Effector memory CD4-positive, alpha-beta T cell (primary cell): ENCODE results near the gene LRMDA.

Experiments
- DNase-seq, 3 donors: peaks; one replicate each; pipeline ENCODE4 v3.0.0-alpha.2; 2020
- H3K27ac ChIP-seq: 2 replicates; pipeline ENCODE4 v1.7.0; 2013; ENCODE audit warnings: mild to moderate bottlenecking, low read length, moderate library complexity; ENCODE audit not compliant: insufficient read depth, poor library complexity, severe bottlenecking
- H3K27me3 ChIP-seq: replicated peaks from 2 replicates; pipeline ENCODE4 v1.7.0; 2013; ENCODE audit warnings: mild to moderate bottlenecking, low read length; ENCODE audit not compliant: insufficient read depth, control insufficient read depth, poor library complexity, severe bottlenecking
- H3K36me3 ChIP-seq: 2 replicates; pipeline ENCODE4 v1.7.0; 2013; ENCODE audit warnings: mild to moderate bottlenecking, low read length, moderate library complexity; ENCODE audit not compliant: control insufficient read depth, insufficient read depth
- H3K4me1 ChIP-seq: 2 replicates; pipeline ENCODE4 v1.7.0; 2013; ENCODE audit warnings: low read length, mild to moderate bottlenecking; ENCODE audit not compliant: control insufficient read depth, insufficient read depth, poor library complexity, severe bottlenecking
- H3K4me3 ChIP-seq: 2 replicates; pipeline ENCODE4 v1.7.0; 2013; ENCODE audit warnings: low read length, low read depth, mild to moderate bottlenecking; ENCODE audit not compliant: insufficient read depth, poor library complexity, severe bottlenecking
- H3K9me3 ChIP-seq: 2 replicates; pipeline ENCODE4 v1.7.0; 2013; ENCODE audit warnings: mild to moderate bottlenecking, low read length, moderate library complexity; ENCODE audit not compliant: control insufficient read depth
- total RNA-seq, 3 donors: gene quantifications; one replicate each; lab custom pipeline; 2026; lab: John Stamatoyannopoulos, UW

Gene LRMDA
- total RNA-seq = 0 to 0.19 (median 0) reads per million in 3 donors

DNA sequence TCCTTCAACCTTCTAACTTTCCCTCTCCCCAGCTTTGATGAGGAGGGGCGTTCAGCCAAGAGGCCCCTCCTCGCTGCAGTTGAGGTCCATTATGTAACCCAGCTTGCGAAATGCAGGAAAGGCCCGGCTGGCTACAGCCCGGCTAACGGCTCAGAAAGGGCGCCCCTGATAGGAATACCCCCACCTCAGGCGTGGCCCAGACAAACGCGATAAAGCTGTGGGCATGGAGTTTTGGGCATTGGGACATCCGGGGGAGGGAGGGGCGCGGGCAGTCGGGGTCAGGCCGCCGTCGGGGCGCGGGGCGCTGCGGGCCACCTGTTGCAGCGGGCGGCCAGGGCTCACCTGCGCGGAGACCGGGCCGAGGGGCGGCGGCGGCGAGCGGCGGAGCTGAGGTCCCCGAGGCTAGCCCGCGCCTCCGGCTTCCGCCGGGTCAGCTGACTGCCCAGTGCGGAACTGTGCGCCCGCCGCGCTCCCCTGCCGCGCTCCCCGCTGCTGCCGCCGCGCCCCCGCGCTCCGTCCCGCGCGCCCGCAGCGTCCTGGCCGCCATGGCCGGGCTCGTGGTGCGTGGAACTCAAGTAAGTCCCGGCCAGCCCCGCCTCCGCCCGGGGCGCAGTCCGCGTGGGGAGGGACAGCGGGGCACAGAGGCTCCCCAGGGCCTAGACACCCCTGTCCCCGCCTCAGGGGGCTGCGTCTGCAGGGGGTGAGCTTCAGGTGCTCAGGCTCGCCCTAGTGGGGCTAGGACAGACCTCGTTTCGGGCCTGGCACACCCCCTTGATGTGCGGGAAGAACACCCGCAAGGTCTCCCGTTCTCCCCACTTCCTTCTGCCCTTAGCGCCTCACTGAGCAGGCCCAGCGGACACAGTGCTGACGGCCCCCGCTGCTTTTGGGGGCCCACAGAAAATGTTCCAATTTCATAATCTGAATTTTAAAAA is at the start of gene LRMDA:
LRMDA (plus strand) TSS at position 445 of the 932 bp plus-strand sequence.
- no peak for DNase-seq
- Histone ChIP-seq H3K27ac (no peak within 1 kb of the TSS), H3K9me3 (no peaks in the 10 kb centered on the region), H3K4me1 (no peaks in the 10 kb centered on the region), H3K4me3 (no peak within 1 kb of the TSS), H3K27me3 (peaks cover 10% of the 10 kb centered on the region), H3K36me3 (no peaks in the 10 kb centered on the region)

DNA sequence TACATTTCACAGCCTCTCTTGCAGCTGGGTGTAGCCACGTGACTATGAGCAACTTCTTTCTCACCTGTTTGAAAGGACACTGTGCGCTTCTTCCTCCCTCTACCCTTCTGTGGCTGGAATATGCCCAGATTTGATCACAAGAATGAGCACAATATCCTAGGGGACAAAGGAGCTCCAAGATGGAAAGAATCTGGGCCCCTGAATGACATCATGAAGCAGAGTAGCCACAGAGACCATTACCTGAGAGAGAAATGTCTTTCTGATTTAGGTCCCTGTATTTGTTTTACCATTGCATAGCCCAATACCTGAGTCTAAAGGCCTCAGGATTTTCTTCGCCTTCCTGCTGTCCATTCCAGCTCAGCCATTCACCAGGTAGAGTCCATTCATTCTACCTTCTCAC is 45.3 kb upstream of the LRMDA start:
- Histone ChIP-seq H3K9me3 (no peaks in the 10 kb centered on the region), H3K27ac (no peak overlapping the region), H3K27me3 (peaks cover 3% of the 10 kb centered on the region), H3K36me3 (no peaks in the 10 kb centered on the region), H3K4me1 (no peaks in the 10 kb centered on the region), H3K4me3 (no peak overlapping the region)
- no peak for DNase-seq

DNA sequence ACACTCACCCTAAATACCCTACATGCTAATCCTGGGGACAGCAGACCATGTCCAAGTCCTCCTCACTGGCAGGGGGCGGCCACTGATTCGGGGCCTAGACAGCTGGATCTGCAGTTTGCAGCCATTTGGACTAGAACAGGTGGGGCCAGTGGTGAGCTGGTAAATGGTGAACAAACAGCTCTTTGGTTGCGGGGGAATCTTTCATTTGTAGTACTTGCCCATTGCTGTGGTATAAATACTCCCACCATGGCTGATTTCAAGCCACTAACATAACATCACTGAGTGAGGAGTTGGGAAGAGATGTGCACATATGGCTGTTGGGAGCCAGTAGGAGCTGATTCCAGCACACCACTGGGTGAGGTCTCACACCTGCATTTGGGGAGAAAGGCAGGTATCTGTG is 43.3 kb upstream of the LRMDA start:
- no peak overlapping the region for H3K27ac ChIP-seq

DNA sequence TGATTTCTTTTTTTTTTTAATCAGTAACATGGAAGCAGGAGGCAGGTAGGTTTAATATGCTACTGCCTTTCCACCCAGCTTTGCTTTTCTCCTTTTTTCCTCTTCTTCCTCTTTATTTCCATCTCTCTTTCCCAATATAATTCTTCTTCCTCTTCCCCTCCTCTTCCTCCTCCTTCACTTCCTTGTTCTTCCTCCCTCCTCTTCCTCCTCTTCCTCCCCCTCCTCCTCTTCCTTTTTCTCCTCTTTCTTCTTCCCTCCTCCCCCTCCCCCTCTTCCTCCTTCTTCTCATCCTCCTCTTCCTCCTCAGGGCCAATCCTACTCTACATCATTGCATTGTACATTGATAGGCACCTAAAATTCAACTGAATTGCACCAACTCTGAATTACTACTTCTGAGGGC is 41.2 kb upstream of the LRMDA start:
- H3K27me3 ChIP-seq = peaks cover 5% of the 10 kb centered on the region
- no peak for DNase-seq
- H3K9me3 ChIP-seq = no peaks in the 10 kb centered on the region
- peaks cover 2% of the 10 kb centered on the region for H3K4me1 ChIP-seq
- no peaks in the 10 kb centered on the region for H3K36me3 ChIP-seq
- no peak overlapping the region for H3K4me3 ChIP-seq
- H3K27ac ChIP-seq = no peak overlapping the region

More for the DNA sequence above, 43.3 kb upstream of the LRMDA start:
- no peaks in the 10 kb centered on the region for H3K9me3 ChIP-seq
- no peak for DNase-seq
- H3K27me3 ChIP-seq = peaks cover 3% of the 10 kb centered on the region
- no peaks in the 10 kb centered on the region for H3K36me3 ChIP-seq
- no peaks in the 10 kb centered on the region for H3K4me1 ChIP-seq
- no peak overlapping the region for H3K4me3 ChIP-seq

DNA sequence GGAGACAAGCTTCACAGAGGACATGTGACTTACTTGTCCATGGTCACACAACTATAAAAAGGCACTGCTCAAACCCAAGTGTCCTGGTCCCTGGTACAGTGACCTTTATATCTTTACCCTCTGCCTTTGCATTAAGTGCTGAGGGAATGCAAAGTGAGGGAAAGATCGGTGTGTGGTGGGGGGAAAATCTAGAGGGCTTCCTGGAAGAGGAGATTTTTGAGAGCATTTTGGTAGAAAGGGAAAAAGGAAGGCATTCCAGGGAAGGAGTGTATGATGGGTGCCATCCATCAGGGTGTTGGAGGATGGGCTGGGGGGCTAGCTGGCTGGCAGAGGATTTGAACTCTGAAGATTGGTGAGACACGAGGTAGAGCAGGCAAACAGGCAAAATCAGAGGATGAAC is 39.2 kb upstream of the LRMDA start:
- H3K4me3 ChIP-seq = no peak overlapping the region
- no peak overlapping the region for H3K27ac ChIP-seq
- H3K36me3 ChIP-seq = no peaks in the 10 kb centered on the region
- peaks cover 17% of the 10 kb centered on the region for H3K27me3 ChIP-seq
- no peak for DNase-seq
- H3K9me3 ChIP-seq = no peaks in the 10 kb centered on the region
- H3K4me1 ChIP-seq = peaks cover 9% of the 10 kb centered on the region

DNA sequence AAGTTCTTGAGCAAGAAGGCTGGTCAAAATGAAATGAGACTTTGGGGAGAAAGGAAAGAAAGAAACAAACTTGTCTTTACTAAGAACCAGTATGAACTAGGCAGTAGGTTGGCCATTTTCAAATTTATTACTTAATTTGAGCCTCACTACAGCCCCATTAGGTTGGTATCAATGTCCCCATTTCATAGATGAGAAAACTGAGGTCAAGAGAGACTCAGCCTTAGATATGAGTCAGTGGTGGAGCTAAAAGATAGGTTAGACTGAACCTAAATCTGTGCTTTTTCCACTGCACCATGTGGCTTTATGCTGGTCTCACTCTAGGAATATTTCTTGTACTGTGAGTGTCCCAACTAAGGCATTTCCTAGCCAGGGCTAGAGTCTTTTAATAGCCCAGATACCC is 38.7 kb upstream of the LRMDA start:
- Histone ChIP-seq H3K27me3 (peaks cover 17% of the 10 kb centered on the region), H3K4me3 (no peak overlapping the region), H3K4me1 (peaks cover 9% of the 10 kb centered on the region), H3K9me3 (no peaks in the 10 kb centered on the region), H3K27ac (no peak overlapping the region), H3K36me3 (no peaks in the 10 kb centered on the region)
- DNase-seq = no peak

DNA sequence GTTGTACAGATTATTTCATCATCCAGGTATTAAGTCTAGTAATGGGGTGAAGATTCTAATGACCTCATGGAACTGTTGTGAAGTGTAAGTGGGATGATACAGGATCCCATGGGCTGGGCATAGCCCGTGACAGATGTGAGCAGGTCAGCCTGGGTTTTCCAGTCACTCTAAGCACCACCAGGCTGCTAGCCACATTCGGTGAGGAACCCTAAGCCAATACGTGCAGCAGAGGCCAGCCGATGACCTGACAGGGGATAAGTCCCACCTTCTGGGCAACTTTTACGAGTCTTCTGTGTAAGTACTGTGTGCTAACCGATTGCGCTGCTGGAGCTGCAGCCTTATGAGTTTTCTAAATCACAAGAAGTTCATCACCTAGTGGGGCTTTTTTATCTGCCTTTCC is 37.2 kb upstream of the LRMDA start:
- H3K36me3 ChIP-seq = no peaks in the 10 kb centered on the region
- no peaks in the 10 kb centered on the region for H3K9me3 ChIP-seq
- H3K27me3 ChIP-seq = peaks cover 23% of the 10 kb centered on the region
- H3K4me3 ChIP-seq = no peak overlapping the region
- DNase-seq = no peak
- H3K4me1 ChIP-seq = peaks cover 9% of the 10 kb centered on the region
- no peak overlapping the region for H3K27ac ChIP-seq

DNA sequence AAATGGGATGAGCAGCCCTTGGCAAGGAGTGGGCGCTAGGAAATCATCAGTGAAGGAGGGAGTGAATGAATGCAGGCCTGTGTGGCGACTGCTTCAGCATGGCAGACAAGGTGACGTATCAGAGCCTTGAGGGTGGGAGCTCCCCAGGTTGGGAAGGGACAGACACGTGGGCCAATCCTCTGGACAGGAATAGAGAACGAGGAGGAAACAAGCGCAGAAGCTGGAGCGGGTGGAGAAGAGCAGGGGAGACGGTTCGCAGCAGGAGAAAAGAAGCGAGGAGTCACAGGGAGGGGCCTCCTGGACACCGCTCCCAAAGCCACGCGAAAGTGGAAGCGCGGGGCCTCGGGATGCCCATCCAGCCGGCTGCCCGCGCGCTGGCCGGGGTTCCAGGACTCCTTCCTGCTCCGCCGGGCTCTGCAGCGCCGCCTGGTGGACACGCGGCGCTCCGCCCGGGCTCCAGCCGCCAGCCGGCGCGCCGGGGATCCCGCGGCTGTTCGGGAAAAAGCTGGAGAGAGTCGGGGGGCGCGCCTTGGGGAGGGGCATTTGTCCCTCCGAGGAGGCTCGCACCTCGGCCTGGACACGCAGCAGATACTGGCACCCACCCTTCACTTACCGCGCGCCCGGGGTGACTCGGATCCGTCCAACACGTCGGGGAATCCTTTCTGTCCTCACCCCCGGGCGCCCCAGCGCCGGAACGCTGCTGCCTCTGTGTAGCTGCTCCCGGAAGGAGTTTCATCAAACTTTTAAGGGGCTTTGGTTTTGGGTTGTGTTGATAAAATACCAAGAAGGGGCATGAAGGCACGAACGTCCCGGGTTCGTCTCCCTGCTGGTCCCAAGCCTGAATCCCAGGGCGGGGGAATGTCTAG is 36.1 kb upstream of the LRMDA start:
- no peak overlapping the region for H3K27ac ChIP-seq
- no peak for DNase-seq
- H3K27me3 ChIP-seq = peaks cover 26% of the 10 kb centered on the region
- H3K9me3 ChIP-seq = no peaks in the 10 kb centered on the region
- no peak overlapping the region for H3K4me3 ChIP-seq
- H3K36me3 ChIP-seq = no peaks in the 10 kb centered on the region
- H3K4me1 ChIP-seq = peaks cover 15% of the 10 kb centered on the region

DNA sequence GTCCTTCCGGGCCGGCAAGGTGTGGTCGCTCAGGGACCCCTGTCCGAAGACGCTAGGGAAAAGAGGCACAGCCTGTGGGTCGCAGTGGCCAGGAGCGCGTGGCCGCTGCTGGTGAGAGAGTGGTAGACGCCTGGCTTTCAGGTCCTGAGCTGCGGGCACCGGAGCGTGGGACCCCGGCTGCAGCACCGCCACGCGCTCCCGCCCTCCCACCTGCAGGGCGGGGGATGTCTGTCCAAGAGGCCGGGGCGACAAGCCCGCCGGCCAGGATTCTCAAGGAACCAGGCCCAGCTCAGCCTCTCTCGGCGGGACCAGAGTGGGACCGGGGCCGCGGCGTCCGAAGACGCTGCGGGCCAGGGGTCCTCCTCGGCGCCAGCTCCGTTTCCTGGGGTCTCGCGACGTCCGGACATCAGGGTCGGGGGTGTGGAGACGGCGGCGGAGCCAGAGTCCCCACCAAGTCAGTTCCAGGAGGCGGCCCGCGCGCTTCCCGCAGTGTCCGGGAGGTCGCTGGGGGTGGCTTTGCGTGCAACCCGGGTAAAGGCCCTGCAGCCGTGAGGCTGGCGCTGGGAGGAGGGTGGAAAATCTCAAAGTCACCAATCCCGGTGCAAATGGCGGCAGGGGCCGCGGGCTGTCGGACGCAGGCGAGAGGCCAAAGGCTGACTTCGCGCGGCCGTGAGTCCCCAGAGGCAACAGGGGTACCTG is 35.3 kb upstream of the LRMDA start:
- Histone ChIP-seq H3K36me3 (no peaks in the 10 kb centered on the region), H3K9me3 (no peaks in the 10 kb centered on the region), H3K27me3 (peaks cover 34% of the 10 kb centered on the region), H3K4me3 (no peak overlapping the region), H3K4me1 (peaks cover 20% of the 10 kb centered on the region), H3K27ac (no peak overlapping the region)
- no peak for DNase-seq
